ENCODE measurements around the gene DPP6.

DPP6 gene

GRCh38 chr7:154509192-154509591 is 457.0 kb downstream of the DPP6 start:
- Histone ChIP-seq H3K9ac (ENCODE audit: low read depth, low read length) (no peak overlapping the region), H3K9me3 (ENCODE audit: control insufficient read depth, insufficient read depth, low read length) (no peaks in the 10 kb centered on the region), H3K36me3 (ENCODE audit: insufficient read depth, low read length) (no peaks in the 10 kb centered on the region), H3K4me1 (ENCODE audit: insufficient read depth, low read length) (no peaks in the 10 kb centered on the region)

GRCh38 chr7:154512121-154512833 is 460.1 kb downstream of the DPP6 start:
- Histone ChIP-seq H3K9me3 (ENCODE audit: control insufficient read depth, insufficient read depth, low read length) (no peaks in the 10 kb centered on the region), H3K9ac (ENCODE audit: low read depth, low read length) (no peak overlapping the region), H3K36me3 (ENCODE audit: insufficient read depth, low read length) (no peaks in the 10 kb centered on the region), H3K4me1 (ENCODE audit: insufficient read depth, low read length) (no peaks in the 10 kb centered on the region)

- Histone ChIP-seq H3K36me3 (ENCODE audit: insufficient read depth, low read length) (no peaks in the 10 kb centered on the region), H3K9me3 (ENCODE audit: control insufficient read depth, insufficient read depth, low read length) (no peaks in the 10 kb centered on the region), H3K9ac (ENCODE audit: low read depth, low read length) (no peak overlapping the region), H3K4me1 (ENCODE audit: insufficient read depth, low read length) (no peaks in the 10 kb centered on the region)
Measured at GRCh38 chr7:154517768-154518167, 465.6 kb downstream of the DPP6 start.

- H3K9me3 ChIP-seq (ENCODE audit: control insufficient read depth, insufficient read depth, low read length), result no peaks in the 10 kb centered on the region
- H3K9ac ChIP-seq (ENCODE audit: low read depth, low read length), result no peak overlapping the region
- H3K4me1 ChIP-seq (ENCODE audit: insufficient read depth, low read length), result no peaks in the 10 kb centered on the region
- no peaks in the 10 kb centered on the region for H3K36me3 ChIP-seq (ENCODE audit: insufficient read depth, low read length)
Measured at GRCh38 chr7:154519229-154519628, 467.0 kb downstream of the DPP6 start.

DNA sequence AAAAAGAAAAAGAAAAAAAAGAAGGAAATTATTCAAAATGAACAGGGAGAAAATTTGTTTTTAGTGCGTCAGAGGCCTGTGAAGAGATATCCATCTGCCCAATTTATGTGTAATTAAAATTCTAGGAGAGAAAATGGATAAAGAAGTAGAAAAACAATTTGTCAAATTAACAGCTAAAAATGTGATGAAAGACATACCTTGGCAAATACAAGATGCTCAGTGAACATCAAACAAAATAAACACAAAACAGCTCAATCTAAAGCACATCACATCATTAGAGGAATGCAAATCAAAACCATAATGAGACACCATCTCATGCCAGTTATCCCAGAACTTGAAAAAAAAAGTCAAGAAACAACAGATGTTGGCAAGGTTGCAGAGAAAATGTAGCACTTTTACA is 477.9 kb downstream of the DPP6 start:
- Histone ChIP-seq H3K9ac (ENCODE audit: low read depth, low read length) (no peak overlapping the region), H3K36me3 (ENCODE audit: insufficient read depth, low read length) (no peaks in the 10 kb centered on the region), H3K9me3 (ENCODE audit: control insufficient read depth, insufficient read depth, low read length) (no peaks in the 10 kb centered on the region; the same call in 1 of the 2 replicates), H3K4me1 (ENCODE audit: insufficient read depth, low read length) (no peaks in the 10 kb centered on the region)

DNA sequence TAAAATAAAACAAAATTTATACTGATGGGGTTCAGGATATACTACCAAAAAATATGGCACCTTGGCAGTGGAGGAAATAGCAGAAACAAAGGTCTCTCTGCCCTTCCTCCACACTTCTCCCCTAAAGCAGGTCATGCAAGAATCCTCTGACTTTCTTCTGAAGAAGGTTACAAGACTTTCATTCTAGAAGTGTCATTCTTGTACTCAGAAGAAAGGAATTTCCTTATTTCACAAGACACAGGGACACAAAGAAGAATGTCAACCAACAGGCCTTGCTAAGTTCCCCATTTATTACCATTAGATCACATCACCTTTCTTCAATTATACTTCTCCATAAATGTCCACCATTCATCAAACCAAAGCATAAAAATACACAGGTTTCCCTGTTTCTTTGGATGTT is 480.6 kb downstream of the DPP6 start:
- Histone ChIP-seq H3K9ac (ENCODE audit: low read depth, low read length) (no peak overlapping the region), H3K36me3 (ENCODE audit: insufficient read depth, low read length) (no peaks in the 10 kb centered on the region), H3K9me3 (ENCODE audit: control insufficient read depth, insufficient read depth, low read length) (no peaks in the 10 kb centered on the region; the same call in 1 of the 2 replicates), H3K4me1 (ENCODE audit: insufficient read depth, low read length) (no peaks in the 10 kb centered on the region)

- H3K9me3 ChIP-seq (ENCODE audit: control insufficient read depth, insufficient read depth, low read length), result no peaks in the 10 kb centered on the region
- H3K9ac ChIP-seq (ENCODE audit: low read depth, low read length), result no peak overlapping the region
- no peaks in the 10 kb centered on the region for H3K4me1 ChIP-seq (ENCODE audit: insufficient read depth, low read length)
- no peaks in the 10 kb centered on the region for H3K36me3 ChIP-seq (ENCODE audit: insufficient read depth, low read length)
Measured at GRCh38 chr7:154540596-154540995, 488.4 kb downstream of the DPP6 start.

- Histone ChIP-seq H3K36me3 (ENCODE audit: insufficient read depth, low read length) (no peaks in the 10 kb centered on the region), H3K9ac (ENCODE audit: low read depth, low read length) (no peak overlapping the region), H3K4me1 (ENCODE audit: insufficient read depth, low read length) (no peaks in the 10 kb centered on the region), H3K9me3 (ENCODE audit: control insufficient read depth, insufficient read depth, low read length) (no peaks in the 10 kb centered on the region)
Measured at GRCh38 chr7:154541606-154542005, 489.4 kb downstream of the DPP6 start.

DNA sequence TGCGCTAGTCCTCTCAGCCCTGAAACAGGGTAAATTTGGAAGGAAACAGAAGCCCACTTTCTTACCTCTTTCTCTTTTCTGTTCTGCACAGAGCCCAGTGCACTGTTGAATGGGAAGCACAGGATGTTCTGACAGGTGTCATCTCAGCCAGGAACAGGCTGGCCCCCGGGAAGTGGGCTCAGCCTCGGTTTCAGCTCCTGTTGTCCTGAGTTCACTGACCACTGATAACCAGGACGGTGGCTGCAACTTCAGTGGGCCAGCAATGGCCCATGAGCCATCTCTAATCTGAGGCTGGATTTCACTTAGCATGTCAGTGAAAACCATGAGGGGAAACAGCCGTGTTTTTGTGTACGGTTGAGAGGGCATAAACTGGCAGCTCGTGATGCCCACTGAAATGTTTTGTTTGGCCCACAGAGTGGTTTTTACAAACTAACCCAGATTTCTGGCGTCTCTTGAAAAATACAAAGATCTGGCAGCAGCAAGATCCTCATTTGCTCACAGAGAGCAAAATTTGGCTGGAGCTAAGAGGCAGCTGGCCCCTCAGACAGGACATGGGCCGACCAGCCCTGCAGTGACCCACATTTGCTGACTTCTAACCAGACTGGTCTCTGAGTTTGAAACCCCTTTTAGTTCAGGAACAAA is 494.9 kb downstream of the DPP6 start:
- Histone ChIP-seq H3K4me1 (ENCODE audit: insufficient read depth, low read length) (no peaks in the 10 kb centered on the region), H3K9me3 (ENCODE audit: control insufficient read depth, insufficient read depth, low read length) (no peaks in the 10 kb centered on the region), H3K36me3 (ENCODE audit: insufficient read depth, low read length) (no peaks in the 10 kb centered on the region), H3K9ac (ENCODE audit: low read depth, low read length) (no peak overlapping the region)

DNA sequence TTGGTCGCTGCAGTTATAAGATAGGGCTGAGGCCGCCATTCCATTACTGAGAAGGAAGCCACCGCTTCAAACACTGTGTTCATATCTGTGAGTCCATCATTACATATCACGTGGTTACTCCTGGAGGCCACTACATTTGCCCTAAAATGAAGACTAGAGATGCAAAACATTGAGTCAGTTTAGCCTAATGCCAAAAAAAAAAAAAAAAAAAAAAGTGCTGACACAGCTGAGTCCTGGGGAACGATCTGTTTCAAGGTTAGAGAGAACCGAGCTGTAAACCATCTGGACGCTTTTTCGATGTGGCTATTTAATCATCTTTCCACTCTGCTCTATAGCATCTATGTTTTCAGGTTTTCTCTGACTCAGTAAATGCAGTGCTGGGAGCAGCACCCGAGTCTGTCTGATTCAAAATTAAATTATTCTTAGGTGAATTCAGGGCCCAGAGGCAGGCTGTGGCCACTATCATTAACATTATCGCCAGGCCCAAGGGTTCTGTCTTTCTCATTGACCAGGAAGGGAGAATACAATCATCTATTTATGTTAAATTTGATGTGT is 501.6 kb downstream of the DPP6 start:
- no peaks in the 10 kb centered on the region for H3K4me1 ChIP-seq (ENCODE audit: insufficient read depth, low read length)
- H3K9ac ChIP-seq (ENCODE audit: low read depth, low read length), result no peak overlapping the region
- H3K9me3 ChIP-seq (ENCODE audit: control insufficient read depth, insufficient read depth, low read length), result no peaks in the 10 kb centered on the region
- no peaks in the 10 kb centered on the region for H3K36me3 ChIP-seq (ENCODE audit: insufficient read depth, low read length)

DNA sequence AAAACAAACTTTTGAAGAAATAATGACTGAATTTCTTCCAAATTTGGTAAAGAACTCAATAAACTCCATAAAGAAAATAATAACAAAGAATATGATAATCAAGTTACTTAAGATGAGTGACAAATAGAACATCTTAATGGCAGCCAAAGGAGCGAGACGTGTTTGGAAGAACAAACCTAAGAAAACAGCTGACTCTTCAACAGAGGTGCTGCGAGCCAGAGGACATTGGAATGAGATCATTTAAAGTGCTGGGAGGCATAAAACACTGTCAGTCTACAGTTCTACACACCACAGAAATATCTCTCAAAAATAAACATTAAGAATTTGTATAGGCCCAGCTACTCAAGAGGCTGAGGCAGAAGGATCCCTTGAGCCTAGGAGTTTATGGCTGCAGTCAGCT is 507.3 kb downstream of the DPP6 start:
- Histone ChIP-seq H3K9me3 (ENCODE audit: control insufficient read depth, insufficient read depth, low read length) (no peaks in the 10 kb centered on the region; the same call in 1 of the 2 replicates), H3K36me3 (ENCODE audit: insufficient read depth, low read length) (no peaks in the 10 kb centered on the region), H3K4me1 (ENCODE audit: insufficient read depth, low read length) (no peaks in the 10 kb centered on the region), H3K9ac (ENCODE audit: low read depth, low read length) (no peak overlapping the region)

GRCh38 chr7:154564676-154565075 is 512.5 kb downstream of the DPP6 start:
- no peaks in the 10 kb centered on the region for H3K36me3 ChIP-seq (ENCODE audit: insufficient read depth, low read length)
- no peaks in the 10 kb centered on the region; the same call in 1 of the 2 replicates for H3K9me3 ChIP-seq (ENCODE audit: control insufficient read depth, insufficient read depth, low read length)
- no peak overlapping the region for H3K9ac ChIP-seq (ENCODE audit: low read depth, low read length)
- H3K4me1 ChIP-seq (ENCODE audit: insufficient read depth, low read length), result no peaks in the 10 kb centered on the region

DNA sequence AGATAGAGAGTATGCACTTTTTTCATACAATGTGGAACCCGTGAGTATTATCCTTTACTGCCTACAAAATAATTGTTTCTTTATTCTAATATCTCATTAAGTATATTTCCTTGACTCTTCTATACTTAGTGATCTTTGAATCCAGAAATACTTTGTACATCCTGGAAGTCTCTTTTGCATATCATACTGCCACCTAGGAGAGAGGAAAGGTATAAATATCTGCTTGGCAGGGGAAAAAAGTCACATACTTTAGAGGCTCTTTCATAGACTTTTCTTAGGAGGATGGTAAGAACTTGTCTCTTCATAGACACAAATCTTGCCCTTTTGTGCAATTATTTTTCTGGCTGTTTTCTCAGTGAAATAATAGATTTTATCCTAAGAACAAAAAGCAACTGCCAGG is 514.7 kb downstream of the DPP6 start:
- H3K36me3 ChIP-seq (ENCODE audit: insufficient read depth, low read length), result no peaks in the 10 kb centered on the region

GRCh38 chr7:154568346-154568745 is 516.1 kb downstream of the DPP6 start:
- Histone ChIP-seq H3K9me3 (ENCODE audit: control insufficient read depth, insufficient read depth, low read length) (no peaks in the 10 kb centered on the region), H3K9ac (ENCODE audit: low read depth, low read length) (no peak overlapping the region), H3K4me1 (ENCODE audit: insufficient read depth, low read length) (no peaks in the 10 kb centered on the region), H3K36me3 (ENCODE audit: insufficient read depth, low read length) (no peaks in the 10 kb centered on the region)

More for the DNA sequence above, 514.7 kb downstream of the DPP6 start:
- Histone ChIP-seq H3K9me3 (ENCODE audit: control insufficient read depth, insufficient read depth, low read length) (no peaks in the 10 kb centered on the region), H3K9ac (ENCODE audit: low read depth, low read length) (no peak overlapping the region), H3K4me1 (ENCODE audit: insufficient read depth, low read length) (no peaks in the 10 kb centered on the region)

- H3K4me1 ChIP-seq (ENCODE audit: insufficient read depth, low read length), result no peaks in the 10 kb centered on the region
- no peaks in the 10 kb centered on the region for H3K36me3 ChIP-seq (ENCODE audit: insufficient read depth, low read length)
- H3K9me3 ChIP-seq (ENCODE audit: control insufficient read depth, insufficient read depth, low read length), result no peaks in the 10 kb centered on the region
- H3K9ac ChIP-seq (ENCODE audit: low read depth, low read length), result no peak overlapping the region
Measured at GRCh38 chr7:154569916-154570315, 517.7 kb downstream of the DPP6 start.

Data from ES-I3 (cell line).